Fibroblast of skin of right quadriceps (primary cell): Measurements from ENCODE around the gene ZSWIM6.
"Not testable (repeated sequence)": the region's sequence is repeated elsewhere in the genome, so short reads cannot be mapped to it uniquely, and the experiment has no call there.

Experiments
- DNase-seq: peaks from one replicate; pipeline ENCODE4 v3.0.0-alpha.2; 2013

The ZSWIM6 gene

DNA sequence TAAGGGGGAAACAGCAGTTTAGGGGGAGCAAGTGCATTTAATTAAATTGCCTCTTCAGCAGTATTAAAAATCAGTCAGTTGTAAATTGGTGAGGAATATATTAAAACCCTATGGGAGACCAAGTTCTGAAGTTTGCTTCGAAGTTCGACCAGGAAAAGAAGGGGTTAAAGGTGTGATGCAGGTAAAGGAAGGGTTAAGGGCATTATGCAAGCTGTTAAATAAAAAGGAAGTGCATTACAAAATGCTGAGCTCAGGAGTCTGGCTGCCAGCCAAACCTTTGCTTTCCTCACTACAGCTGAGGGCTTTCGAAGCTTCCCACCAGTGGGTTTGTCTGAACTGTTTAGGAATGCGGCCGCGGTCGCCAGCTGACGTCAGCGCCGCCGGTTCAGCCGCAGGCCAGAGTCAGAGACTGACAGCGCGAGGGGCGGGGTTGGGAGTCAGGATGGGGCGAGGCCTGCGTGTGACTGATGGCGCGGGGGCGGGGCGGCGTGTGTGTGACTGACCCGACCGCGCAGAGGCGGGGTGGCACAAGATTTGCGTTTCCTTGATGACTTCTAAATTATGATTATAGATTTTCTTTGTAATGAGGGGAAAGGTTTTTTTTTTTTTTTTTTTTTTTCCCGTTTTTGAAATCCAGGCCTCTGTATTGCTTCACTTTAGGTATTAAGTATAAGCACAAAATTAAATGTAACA, 76.6 kb downstream of the ZSWIM6 start:
- peak; percentile 100 for DNase-seq

DNA sequence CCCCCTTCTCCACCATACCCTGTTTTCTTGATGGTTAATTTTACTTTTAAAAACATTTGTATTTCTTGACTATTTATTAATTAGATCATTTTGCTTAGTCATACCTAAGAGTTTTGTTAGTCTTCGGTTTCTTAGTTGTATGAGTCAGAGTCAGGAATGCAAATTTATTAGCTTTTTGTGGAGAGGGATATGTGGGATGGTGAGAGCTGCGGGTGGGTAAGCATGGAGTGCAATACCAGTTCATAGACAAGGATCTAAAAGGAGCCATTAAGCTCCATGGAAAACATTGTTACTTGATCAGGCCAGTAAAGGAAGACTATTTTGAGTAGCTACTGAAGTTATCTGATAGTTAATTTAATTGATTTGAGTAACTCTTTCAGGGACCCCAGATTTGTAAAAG, 77.5 kb downstream of the ZSWIM6 start:
- peak; percentile 96 for DNase-seq

GRCh38 chr5:61410811-61411210, 78.8 kb downstream of the ZSWIM6 start:
- DNase-seq, result no peak

- DNase-seq, result no peak
Observed at GRCh38 chr5:61412361-61412760, 80.3 kb downstream of the ZSWIM6 start.

DNA sequence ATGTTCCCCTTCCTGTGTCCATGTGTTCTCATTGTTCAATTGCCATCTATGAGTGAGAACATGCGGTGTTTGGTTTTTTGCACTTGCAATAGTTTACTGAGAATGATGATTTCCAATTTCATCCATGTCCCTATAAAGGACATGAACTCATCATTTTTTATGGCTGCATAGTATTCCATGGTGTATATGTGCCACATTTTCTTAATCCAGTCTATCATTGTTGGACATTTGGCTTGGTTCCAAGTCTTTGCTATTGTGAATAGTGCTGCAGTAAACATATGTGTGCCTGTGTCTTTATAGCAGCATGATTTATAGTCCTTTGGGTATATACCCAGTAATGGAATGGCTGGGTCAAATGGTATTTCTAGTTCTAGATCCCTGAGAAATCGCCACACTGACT, 81.1 kb downstream of the ZSWIM6 start:
- not testable (repeated sequence) for DNase-seq

GRCh38 chr5:61414806-61415205, 82.7 kb downstream of the ZSWIM6 start:
- no peak for DNase-seq

DNA sequence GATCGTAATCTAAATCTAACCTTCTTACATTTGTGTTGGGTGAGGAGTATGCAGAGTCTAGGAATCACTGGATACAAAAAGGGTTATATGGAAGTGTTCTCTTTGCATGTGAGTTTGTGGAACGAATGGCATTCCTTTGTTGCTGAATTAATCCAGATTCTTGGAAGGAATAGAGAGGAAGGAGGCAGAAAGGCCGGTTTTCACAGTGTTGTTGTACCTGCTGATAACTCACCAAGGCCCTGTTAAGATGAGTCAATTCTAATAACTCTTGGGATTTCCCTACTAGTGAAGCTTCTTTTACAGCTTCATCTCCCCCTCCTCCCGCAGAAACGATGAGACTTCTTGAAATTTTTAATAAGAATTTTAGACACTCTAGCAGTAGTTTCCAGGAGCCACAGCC, 84.0 kb downstream of the ZSWIM6 start:
- DNase-seq, result peak; percentile 31

DNA sequence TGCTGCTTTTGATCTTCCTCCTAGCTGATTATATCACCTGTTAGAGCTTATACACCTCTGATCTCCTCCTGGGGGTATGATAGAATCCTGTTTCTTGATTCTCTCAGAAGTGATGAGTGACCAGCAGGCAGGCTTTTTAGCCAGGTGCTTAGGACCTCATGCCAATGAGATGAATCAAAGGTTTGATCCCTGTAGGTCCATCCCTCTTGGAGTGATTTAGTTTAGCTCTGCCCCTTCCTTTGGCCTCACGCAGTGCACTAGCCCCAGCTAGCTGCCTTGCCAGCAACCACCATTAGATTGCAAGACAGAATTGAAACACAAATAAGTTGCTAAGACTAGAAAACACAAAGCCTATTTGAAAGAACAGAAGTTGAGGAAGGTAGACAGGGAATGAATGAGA, 84.4 kb downstream of the ZSWIM6 start:
- DNase-seq, result no peak

GRCh38 chr5:61417340-61417739, 85.3 kb downstream of the ZSWIM6 start:
- DNase-seq, result no peak

DNA sequence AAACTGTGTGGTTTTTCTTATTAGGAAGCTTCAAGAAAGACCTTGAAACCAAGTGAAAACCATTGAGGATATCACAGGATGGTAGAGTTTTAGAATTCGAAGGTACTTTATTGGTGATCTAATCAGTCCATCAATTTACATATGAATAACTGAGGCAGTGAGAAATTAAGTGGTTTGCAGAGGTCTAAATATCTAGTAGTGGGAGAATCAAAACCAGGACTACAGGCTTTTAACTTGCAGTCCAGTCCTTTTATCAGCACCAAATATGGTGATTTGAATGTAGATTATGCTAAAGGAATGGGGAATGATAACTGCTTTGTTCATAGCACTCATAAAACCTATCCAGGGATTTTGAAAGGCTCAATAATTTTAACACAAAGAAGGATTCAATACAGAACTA, 85.8 kb downstream of the ZSWIM6 start:
- DNase-seq, result no peak

- no peak for DNase-seq
Observed at GRCh38 chr5:61419106-61419505, 87.0 kb downstream of the ZSWIM6 start.

DNA sequence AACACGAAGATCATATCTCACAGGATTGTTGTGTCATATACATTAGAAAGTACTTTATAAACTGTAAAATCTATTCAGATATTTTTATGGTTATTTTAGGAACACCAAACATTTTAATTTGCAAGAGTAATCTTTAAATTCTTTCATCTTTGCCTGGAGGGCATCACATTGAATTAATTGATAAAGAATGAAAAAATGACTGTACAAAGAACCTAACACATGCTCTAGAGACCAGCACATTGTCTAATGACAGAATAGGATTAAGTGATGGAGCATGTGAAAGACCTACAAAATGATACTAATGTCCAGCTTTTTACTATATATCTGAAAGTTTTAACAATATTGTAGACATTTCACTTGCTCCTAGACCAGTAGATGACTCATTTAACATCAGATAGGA, 88.0 kb downstream of the ZSWIM6 start:
- DNase-seq, result no peak

DNA sequence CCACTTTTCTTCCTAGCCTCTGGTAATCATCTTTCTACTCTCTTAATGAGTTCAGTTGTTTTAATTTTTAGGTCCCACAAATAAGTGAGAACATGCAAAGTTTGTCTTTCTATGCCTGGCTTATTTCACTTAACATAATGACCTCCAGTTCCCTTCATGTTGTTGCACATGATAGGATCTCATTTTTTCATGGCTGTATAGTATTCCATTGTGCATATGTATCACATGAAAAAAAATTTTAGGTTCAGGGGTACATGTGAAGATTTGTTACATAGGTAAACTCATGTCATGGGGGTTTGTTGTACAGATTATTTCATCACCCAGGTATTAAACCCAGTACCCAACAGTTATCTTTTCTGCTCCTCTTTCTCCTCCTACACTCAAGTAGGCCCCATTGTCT, 89.2 kb downstream of the ZSWIM6 start:
- not testable (repeated sequence) for DNase-seq

DNA sequence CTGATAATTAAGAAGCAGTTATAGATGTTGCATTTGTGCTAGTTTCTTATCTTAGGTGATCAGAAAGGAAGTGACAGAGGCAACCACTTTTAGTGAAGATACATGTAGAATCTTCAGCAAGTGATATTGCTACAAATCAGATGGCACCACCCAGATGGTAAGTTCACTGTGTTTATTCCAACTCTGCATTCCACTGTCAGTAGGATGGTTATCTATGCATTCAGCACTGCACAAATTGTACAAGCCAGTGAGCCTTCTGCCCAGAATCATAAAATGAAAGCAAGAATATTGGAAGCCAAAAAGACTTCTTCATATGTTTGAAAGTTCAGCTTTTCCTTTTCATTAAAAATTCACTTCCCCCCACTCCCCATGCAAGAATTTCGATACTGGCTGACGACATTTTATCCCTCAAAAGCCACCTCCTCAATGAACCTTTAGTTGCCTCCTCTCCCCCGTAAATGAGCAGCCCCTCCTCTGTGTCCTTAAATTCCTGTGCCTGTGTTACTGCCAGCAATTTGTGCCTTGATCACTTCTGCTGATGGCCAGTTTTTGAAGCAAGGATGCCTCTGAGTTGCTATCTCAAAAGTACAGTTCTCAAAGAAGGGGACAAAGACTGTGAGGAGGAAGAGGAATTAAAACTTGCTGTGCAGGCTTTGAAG, 91.6 kb downstream of the ZSWIM6 start:
- DNase-seq, result no peak

GRCh38 chr5:61425918-61426317, 93.9 kb downstream of the ZSWIM6 start:
- no peak for DNase-seq

- no peak for DNase-seq
Observed at GRCh38 chr5:61429906-61430305, 97.8 kb downstream of the ZSWIM6 start.

- no peak for DNase-seq
Observed at GRCh38 chr5:61431923-61432620, 100.0 kb downstream of the ZSWIM6 start.

DNA sequence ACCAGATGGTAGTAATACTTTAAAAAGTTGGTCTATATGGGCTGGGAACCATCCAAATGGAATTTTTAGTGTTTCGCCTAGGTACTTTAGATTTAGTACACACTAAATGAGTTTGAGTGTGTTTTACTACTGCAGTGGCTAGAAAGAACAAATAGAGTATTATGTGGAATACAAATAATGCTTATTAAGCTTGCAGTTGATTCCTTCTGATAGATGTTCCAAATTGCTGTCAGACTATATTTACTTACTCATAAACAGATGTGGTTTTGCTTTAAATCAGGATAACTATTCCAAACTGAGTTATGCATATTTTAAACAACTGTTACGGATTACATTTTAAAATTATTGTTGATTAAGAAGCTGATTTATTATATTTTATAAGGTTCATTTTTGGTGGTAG, 103.3 kb downstream of the ZSWIM6 start:
- DNase-seq, result peak; percentile 18

- peak; percentile 14 for DNase-seq
Observed at GRCh38 chr5:61438298-61438970, 106.4 kb downstream of the ZSWIM6 start.

DNA sequence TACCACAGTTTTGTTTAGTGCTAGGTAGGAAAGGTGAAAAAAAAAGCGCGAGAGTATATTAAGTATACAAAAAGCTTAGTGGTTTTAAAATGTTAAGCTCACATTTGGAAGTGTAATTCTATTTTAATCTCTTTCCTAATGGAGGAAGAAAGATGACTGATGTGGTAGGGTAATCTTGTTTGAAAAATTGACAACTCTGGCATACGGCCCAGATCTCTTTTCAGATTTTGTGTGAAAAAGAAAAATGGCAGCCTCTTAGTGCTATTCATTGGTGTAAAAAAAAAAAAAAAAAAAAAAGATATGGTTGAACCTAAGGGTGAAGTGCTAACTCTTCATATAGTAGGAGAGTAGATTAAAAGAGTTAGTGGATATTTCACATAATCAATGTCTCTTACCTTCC, 108.0 kb downstream of the ZSWIM6 start:
- DNase-seq, result no peak

GRCh38 chr5:61440596-61440995, 108.5 kb downstream of the ZSWIM6 start:
- DNase-seq, result no peak

- no peak for DNase-seq
Observed at GRCh38 chr5:61441742-61442141, 109.7 kb downstream of the ZSWIM6 start.

GRCh38 chr5:61447780-61448495, 115.9 kb downstream of the ZSWIM6 start:
- DNase-seq, result no peak
